UCSD-AML1 (cell line): ENCODE results near the gene PTPN7.
"Not testable (repeated sequence)": the region's sequence is repeated elsewhere in the genome, so short reads cannot be mapped to it uniquely, and the experiment has no call there.

ENCODE experiments used
- DNase-seq: peaks from one replicate; lab custom pipeline; 2025; ENCODE audit not compliant: unreplicated experiment; lab: John Stamatoyannopoulos, UW

PTPN7 gene

DNA sequence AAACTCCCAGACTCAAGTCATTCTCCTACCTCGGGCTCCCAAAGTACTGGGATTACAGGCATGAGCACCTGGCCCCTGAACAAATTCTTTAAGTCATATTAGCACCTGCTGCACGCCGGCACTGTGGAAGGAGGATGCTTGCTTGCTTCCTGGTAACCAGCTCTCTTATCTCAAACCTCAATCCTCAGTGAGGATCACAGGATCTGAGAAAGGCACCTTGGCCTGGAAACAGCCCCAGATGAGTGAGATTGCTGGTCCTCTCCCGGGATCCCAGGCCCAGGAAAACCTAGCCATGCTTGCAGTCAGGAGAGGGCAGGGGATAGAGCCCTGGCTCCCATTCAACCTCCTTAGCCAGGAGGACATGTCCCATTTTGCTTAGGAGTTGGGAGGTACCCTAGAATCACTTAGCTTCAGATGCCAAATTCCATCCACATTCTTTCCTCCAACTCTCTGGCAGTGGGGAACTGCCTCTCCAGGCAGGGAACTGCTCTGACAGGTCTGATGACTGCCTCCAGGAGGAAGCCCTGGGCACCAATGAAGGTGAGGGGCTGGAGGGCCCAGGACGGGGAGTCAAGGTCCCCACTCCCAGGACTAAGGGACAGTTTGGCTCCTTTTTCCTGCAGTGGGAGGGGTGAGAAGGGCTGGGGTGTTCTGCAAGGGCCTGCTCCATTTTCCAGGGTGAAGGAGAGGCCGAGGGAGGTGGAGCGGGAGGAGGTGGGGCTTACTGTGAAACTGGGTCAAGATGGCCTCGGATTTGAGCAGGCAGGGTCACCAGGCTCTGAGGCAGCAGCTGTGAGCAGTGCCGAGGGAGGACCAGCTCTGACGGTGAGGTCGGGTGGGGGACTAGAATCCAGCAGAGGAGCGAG is 28.2 kb downstream of the PTPN7 start:
- DNase-seq, result no peak

DNA sequence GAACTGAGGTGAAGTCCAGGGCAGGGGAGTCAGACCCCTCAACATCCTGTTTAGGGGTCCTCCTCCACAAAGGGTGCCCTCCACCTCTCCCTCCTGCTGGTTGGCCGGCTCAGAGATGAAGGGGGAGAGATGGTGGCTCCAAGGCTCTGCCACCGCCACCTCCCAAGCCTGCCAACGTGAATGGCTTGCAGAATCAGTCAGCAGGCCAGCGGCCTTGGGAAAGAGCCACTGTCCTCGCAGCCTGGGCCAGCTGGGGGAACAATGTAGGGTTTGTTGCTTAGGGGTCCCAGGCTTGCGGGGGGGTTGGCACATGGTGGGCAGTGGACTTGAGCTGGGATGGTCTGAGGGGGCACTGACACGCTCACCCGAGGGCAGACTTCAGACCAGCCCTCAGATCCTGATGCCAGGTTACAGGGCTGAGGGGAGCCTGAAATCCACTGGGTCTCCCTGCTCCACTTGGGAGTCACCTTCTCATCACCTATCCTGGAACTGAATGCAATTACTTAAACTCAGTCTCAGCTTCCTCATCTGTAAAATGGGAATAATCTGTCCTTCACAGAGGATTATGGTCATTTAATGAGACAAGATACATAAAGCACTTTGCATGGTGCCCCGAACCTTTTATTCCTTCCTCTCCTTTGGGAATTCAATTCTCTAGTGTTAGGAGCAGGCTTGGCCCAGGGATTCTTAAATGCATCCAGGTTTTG is 29.4 kb downstream of the PTPN7 start:
- no peak for DNase-seq

DNA sequence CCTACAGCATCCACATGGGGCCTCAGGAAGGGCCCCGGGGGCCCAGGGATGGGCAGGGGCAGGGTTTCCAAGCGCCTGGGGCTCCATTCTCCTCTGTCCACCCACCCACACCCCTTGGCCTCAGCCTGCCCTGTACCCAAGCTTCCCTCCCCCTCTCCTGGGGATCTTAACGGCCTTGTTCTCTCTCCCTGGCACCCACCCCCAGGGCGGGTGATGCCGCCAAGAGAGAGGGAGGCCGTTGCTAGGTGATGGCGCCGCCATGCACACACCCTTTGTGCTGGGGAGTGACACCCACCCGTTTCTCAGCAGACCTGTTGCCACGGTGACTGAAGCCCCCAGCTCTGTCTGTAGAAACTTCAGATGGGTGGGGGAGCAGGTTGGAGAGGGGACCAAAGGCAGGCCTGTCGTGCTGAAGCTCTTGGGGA is 30.1 kb downstream of the PTPN7 start:
- DNase-seq, result no peak

DNA sequence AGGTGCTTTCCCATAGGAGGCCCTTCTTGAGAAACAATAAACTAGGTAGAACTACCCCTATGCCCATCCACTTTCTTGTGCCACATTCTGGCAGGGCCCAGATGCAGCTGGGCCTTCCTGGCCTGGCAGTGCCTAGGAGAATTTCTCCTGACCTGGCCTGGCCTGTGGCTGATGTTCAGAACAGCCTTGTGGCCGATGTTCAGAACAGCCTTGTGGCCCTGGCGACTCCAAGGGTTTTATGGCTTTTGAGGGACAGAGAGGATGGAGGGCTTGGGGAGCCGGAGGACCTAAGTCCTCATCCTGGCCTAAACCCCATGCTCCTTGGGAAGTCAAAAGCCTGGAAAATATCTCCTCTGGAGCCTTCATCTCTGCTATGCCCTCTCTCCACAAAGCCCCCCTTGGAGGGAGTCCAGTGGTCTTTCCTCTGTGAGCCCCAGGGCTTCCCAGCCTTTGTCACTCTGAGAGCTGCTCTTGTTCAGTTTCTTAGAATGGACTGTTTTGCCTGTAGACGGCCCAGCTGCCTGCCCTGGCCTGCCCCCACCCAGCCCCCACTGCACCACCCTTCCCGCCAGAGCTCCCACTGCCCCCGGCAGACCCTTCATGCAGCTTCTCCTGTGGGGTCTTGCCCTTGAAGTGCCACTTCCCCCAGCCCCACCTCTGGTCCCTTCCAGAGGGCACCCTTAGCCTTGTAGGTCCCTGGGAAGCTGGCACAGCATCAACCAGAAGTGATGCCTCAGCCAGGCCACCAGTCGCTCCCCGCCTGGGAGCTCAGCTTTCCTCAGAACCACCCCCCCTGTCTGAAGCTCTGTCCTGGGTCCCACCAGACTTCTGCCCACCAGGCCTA is 30.7 kb downstream of the PTPN7 start:
- no peak for DNase-seq

DNA sequence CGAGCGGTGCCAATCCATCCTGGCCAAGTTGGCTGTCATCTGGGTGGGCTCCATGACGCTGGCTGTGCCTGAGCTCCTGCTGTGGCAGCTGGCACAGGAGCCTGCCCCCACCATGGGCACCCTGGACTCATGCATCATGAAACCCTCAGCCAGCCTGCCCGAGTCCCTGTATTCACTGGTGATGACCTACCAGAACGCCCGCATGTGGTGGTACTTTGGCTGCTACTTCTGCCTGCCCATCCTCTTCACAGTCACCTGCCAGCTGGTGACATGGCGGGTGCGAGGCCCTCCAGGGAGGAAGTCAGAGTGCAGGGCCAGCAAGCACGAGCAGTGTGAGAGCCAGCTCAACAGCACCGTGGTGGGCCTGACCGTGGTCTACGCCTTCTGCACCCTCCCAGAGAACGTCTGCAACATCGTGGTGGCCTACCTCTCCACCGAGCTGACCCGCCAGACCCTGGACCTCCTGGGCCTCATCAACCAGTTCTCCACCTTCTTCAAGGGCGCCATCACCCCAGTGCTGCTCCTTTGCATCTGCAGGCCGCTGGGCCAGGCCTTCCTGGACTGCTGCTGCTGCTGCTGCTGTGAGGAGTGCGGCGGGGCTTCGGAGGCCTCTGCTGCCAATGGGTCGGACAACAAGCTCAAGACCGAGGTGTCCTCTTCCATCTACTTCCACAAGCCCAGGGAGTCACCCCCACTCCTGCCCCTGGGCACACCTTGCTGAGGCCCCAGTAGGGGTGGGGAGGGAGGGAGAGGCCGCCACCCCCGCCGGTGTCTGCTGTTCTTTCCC is 32.4 kb downstream of the PTPN7 start:
- DNase-seq, result no peak

DNA sequence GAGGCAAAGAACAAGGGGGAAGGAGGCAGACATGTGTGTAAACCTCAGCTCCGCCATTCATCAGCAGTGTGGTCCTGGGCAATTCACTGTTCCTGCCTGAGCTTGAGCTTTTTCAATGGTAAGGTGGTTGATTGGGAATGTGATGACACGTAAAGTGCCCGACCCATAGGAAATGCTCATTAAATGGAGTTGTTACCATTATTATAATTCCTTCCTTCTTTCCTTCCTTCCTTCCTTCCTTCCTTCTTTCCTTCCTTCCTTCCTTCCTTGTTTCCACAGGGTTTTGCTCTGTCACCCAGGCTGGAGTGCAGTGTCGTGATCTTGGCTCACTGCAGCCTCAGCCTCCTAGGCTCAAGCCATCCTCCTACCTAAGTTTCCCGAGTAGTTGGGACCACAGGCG is 33.3 kb downstream of the PTPN7 start:
- no peak for DNase-seq

DNA sequence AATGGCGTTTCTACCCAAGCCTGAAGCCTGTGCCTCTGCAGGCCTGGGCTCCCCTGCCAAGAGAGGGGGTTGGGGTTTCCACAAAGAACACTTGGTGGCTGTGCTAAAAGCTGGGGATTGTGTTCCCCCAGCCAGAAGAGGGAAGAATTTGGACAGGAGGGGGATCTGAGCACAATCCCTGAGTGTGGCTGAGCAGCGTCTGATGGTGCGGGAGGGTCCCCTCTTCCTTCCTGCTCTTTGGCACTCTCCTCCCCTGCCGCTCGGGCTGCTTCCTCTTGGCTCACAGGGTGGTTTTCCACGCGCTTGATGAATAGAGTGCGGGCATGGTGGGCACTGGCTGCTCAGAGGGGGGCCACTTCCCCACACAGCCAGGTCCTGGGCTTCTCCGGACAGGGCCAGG is 34.0 kb downstream of the PTPN7 start:
- DNase-seq, result peak; percentile 54

DNA sequence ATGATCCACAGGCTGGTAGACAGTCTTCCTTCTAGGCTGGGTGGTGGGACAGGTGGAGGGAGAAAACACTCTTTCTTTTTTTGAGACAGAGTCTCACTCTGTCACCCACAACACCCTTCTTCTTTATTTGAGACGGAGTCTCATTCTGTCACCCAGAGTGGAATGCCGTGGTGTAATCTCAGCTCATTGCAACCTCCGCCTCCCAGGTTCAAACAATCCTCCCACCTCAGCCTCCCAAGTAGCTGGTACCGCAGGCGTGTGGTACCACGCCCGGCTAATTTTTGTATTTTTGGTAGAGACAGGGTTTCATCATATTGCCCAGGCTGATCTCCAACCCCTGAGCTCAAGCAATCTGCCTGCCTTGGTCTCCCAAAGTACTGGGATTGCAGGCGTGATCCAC is 34.8 kb downstream of the PTPN7 start:
- no peak for DNase-seq

DNA sequence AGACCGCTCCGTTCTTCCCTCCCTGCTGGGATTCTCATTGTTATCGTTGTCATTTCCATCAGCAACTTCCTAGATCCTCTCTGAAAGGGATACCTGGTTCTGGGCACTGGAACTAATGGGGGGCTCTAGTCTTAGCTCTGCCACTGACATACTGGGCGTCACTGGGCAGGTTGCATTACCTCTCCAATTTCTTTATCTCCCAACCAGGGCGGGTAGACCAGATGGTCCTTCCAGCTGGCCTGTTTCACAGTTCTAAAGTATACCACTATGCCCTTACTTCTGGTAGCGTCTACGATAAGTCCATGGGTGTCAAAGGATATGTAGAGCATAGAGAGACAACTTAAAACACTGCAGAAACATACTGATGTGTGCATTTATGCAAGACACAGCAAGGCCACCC is 36.3 kb downstream of the PTPN7 start:
- no peak for DNase-seq

DNA sequence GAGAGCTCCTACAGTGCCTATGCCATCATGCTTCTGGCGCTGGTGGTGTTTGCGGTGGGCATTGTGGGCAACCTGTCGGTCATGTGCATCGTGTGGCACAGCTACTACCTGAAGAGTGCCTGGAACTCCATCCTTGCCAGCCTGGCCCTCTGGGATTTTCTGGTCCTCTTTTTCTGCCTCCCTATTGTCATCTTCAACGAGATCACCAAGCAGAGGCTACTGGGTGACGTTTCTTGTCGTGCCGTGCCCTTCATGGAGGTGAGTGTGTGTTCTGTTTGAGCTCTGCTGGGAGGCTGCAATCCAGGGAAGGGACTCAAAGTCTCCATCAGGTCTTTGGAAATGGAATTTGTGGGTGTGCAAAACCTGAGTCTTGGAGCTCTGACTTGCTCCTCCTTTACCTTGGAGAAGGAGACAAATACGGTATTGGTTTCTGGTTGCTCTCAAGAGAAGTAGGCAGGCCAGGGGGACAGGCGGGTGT is 37.0 kb downstream of the PTPN7 start:
- no peak for DNase-seq

DNA sequence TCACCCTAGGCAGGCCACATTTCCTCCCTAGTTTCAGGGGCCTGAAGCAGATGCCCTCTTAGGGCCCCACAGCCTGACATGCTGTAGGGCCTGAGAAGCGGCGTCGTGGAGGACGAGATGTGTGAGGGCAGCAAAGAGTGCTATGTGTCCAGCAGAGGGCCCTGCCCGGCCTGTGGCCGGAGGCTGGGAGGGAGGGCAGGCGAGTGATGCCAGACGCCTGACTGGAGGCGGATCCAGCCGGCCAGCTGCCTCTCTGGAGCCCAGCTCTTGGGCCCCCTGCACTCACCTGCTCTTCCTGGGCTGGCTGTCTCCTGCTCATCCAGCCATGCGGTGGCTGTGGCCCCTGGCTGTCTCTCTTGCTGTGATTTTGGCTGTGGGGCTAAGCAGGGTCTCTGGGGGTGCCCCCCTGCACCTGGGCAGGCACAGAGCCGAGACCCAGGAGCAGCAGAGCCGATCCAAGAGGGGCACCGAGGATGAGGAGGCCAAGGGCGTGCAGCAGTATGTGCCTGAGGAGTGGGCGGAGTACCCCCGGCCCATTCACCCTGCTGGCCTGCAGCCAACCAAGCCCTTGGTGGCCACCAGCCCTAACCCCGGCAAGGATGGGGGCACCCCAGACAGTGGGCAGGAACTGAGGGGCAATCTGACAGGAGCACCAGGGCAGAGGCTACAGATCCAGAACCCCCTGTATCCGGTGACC is 37.6 kb downstream of the PTPN7 start, which contains the start of gene GPR37L1:
Gene GPR37L1, plus strand, starts transcription at position 279 of the 697 bp plus-strand sequence. Its CDS starts 47 bp downstream, at position 326.
- DNase-seq, result no peak

DNA sequence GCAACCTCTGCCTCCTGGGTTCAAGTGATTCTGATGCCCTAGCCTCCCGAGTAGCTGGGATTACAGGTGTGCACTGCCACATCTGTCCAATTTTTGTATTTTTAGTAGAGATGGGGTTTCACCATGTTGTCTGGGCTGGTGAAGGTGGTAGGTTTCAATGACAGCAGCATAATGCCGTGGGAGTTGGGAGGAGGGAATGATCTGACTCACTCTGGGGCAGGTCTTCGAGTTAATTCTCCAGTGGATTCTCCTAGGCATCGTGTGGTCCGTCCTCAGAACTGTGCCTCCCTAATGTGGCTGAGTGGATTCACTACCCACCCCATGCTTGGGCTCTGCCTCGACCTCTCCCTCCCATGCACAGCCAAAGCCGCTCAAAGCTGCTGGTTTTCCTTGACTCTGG is 39.4 kb downstream of the PTPN7 start:
- no peak for DNase-seq

DNA sequence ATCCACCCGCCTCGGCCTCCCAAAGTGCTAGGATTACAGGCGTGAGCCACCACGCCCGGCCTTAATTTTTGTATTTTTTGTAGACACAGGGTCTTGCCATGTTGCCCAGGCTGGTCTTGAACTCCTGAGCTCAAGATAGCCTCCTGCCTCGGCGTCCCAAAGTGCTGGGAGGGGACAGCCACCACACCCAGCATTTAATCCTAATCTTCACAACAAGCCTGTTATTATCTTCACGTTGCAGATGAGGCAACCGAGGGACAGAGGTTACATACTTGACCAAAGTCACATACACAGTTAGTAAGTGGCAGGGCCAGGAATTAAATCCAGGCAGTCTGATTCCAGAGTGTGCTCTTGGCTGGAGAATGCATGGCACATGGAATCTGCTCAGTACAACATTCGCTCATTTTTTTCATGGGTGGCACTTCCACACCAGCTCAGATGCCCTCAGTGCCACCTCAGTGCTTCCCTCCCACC is 42.5 kb downstream of the PTPN7 start:
- DNase-seq, result no peak

DNA sequence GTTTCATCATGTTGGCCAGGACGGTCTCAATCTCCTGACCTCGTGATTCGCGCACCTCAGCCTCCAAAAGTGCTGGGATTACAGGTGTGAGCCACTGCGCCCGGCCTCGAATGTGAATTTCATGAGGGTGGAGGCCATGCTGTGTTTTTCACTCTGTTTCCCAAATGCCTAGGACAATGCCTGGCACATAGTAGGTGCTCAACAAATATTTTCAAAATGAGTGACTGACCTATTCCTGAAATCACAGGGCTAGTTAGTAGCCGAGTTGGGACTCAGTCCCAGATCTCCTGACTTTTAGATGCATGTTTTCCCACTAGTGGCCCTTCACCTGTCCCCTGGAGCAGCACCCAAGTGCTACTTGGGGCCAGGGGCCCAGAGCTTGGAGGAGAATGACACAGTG is 44.1 kb downstream of the PTPN7 start:
- DNase-seq, result no peak

DNA sequence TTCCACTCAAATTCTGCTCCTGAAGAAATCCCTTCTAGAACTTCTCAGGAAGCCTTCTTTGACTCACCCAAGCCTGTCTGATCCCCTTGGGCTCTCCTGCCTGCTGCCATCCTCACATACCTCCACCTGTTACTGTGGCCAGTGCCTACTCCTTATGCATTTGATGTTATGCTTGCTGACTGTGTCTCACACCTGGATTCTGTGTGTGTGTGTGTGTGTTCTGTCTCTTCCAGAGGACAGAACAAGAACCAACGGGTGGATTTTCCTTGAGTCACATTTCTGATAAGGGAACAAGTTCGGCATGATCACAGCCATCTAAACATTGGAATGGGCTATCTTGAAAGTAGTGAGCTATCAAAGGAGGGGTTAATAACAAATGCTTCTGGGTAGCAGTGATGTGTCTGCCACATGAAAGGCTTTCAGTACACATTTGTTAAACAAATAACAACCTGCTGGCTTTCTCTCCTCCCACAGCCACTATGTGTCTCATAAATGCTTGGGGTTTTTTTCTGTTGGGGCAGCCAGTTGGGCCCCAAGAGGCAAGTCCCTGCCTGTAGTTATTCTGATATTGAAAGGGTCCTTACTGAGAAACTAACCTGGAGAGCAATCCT is 46.6 kb downstream of the PTPN7 start:
- no peak for DNase-seq

DNA sequence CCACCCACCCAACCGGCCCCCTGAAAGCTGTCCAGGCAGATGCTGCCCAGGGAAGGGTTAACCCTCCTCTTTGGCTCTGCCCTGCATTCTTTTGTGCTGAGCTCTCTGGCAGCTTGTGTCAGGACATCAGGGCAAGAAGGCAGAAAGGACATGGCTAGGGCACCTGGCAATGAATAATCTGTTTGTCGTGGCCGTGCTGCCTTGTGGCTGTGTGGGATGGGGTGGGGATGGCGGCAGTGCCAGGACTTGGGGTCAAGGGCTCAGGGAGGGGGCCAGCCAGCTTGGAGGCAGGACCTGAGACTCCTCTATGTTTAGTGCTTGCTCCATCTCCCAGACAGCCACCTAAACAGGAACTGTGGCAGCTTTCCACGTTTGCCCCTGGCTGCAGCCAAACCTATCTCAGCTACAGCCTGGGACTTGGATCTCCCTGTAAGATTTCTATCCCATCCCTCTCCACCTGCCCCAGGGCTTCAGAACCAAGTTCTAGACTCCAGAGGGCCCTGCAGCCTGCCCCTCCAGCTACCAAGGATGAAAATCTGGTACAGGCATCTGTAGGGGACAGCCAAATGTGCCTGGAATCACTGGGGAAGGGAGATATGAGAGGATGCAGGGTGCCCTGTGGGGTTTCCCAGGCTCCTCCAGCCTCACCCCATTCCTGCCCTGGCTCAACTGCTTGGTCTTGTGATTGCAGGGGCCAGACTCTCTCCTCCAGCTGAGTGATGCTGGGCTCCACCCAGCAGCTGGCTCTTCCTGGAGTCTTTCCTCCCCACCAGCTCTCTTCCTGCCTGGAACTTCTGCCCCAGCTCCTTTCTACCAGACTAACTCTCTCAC is 47.3 kb downstream of the PTPN7 start:
- DNase-seq, result no peak

DNA sequence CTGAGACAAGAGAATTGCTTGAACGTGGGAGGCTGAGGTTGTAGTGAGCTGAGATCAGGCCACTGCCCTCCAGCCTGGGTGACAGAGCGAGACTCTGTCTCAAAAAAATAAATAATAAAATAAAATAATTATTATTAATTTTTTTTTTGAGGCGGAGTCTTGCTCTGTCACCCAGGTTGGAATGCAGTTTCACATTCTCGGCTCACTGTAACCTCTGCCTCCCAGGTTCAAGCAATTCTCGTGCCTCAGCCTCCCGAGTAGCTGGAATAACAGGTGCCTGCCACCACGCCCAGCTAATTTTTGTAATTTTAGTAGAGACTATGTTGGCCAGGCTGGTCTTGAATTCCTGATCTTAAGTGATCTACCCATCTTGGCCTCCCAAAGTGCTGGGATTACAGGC is 48.8 kb downstream of the PTPN7 start:
- DNase-seq, result not testable (repeated sequence)

DNA sequence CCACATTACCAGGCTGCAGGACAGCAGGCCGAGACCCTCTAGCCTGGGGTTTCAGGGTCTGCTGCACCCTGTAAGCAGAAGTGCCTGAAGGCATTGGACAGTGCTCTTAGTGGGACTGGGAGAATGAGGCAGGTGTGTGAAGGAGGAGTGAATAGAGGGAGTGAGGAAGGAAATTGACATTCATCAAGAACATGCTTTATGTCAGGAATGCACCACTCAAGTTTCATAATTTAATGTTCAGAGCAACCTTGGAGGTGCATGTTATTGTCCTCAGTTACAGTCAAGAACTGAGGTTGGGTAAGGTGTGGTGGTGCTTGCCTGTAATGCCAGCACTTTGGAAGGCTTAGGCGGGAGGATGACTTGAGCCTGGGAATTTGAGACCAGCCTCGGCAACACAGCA is 49.4 kb downstream of the PTPN7 start:
- no peak for DNase-seq
